CD1c-positive myeloid dendritic cell (primary cell): ENCODE measurements around the gene IGFBP3.

ENCODE experiments used
- DNase-seq: peaks from one replicate; pipeline ENCODE4 v3.0.0-alpha.2; 2016; ENCODE audit errors: extremely low spot score

IGFBP3 gene

DNA sequence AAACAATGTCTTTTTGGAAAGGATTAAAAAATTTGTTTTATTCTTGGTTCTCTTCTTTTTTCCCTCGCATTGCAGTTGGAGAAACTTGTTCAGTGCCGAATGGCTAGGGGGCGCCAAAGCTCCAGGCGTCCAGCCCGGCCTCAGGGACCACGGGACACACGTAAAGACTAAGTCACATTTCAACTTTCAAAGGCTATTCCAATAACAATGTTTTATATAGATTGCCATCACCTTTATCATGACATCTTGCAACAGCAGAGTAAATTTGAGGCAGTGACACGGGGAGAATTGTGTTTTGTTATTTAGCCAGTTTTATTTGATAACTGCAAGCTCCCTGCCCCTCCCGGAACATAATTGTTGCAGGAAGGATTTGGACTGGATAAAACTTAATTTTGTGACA, 2.2 kb upstream of the IGFBP3 start:
- peak; percentile 38 for DNase-seq

GRCh38 chr7:45922810-45923209, 1.7 kb upstream of the IGFBP3 start:
- no peak for DNase-seq

DNA sequence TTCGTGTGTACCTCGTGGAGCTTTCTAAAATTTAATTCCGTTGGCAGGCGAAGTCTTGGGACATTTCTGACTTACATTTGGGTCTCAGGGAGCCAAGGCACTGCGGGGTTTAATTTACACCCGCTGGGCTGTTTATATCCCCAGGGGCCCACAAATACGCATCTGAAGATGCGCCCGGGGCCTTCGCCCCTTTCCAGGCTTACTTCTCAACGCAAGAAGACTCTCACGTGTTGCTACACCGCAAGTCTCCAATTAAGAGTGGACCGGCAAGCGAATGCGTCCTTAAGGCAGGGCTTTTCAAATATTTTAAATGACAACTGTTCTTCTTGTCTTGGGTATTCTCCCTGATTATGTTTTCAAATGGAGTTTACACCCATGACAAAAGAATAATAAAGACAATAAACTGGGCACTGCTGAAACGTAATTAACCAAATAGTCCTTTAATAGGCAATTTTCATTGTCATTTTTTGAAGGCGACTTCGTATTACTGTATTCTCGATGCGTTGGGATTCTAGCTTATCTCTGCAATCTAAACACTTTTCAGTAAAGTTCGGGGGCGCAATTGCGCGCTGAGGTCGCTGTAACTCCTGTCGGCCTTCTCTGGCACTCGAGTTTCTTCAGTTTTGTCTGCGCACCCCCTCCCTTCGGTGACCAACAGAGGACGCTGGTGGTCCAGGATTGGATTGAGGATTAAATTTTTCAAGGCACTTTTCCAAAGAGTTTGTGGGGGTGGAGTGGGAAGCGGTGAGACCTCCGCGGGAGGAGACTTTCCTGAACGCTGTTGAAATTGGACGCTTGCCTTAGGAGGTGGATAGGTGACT, 837 bp upstream of the IGFBP3 start:
- DNase-seq: no peak

- no peak for DNase-seq
Observed at GRCh38 chr7:45921381-45921698, 268 bp upstream of the IGFBP3 start.

DNA sequence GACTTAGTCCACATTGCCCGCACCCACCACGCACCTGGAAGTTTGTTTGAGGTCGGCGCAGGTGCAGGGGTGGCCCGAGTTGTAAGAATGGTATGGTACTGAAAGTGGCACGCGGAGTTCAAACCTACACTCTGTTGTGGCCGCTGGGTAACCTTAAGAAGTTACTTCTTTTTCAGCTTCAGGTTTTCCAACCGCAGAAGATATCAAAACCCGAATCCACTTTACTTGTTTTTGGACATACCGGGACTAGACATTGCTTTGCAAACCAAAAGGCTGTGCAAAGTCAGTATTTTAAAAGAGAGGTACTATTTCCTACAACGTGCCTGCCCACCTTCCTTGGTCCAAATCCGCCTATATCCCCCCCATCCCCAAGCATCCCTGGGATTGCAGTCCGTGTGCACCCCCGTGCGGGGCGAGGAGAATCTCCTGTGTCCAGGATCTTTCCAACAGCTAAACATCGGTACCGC, 1.0 kb downstream of the IGFBP3 start:
- DNase-seq: no peak

DNA sequence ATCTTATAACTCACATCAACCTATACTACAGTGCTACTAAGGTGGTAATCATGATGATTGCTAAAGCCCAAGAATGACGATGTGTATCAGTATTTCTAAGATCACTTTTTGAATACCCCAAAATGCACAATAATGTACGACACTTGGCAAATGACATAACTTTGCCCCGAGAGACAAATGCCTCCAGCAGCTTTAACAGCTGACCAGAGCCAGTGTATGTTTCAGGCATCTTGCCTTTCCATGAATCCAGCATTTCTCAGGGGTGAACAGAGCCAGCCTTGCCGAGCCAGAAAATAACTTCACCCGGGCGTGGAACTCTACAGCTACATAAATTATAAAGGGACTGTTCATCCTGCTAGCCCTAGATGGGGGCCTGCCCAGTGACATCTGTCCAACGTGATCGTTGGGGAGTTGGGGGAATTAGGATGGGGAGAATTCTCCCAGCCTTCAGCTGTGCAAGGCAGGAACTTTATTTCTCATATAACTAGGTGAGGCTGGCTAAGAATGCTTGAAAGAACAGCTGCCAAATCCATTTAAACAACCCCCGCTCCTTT, 1.8 kb downstream of the IGFBP3 start:
- no peak for DNase-seq

DNA sequence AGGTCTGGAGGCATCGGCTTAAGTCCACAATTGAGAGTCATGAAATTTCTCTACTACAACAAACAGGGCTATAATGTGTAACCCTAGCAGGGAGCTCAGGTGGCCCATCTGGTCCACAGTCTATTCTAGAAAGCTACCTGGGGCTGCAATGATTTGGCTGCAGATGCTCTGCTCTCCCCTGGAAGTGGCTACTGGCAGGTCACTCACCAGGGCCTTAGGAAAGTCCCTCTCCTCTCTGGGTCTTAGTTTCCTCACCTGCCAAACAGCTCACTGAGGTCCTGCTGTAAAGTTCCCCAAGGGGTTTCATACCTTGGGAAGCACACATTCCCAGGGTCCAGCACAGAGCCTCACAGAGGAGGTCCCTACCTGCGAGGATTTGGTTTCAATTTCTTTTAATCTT, 2.5 kb downstream of the IGFBP3 start:
- no peak for DNase-seq

GRCh38 chr7:45917658-45918057, 3.4 kb downstream of the IGFBP3 start:
- DNase-seq: peak; percentile 69

GRCh38 chr7:45917064-45917463, 4.0 kb downstream of the IGFBP3 start:
- DNase-seq: no peak

DNA sequence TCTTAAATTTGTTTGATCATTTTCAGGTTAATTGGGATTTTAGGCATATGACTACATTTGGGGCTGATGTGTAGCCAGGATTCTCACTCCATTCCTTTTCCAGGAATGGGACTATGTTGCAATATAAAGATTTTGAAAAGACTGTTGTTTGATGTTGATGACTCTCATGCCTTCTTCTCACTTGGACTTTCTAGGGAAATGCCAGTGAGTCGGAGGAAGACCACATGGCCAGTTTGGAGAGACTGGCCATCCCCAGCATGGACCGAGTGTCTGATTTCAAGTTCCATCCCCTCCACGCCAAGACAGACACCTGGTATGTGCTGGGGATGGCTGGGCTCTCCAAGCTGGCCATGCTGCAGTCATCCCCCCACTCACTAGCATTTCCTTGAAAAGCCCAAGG, 5.5 kb downstream of the IGFBP3 start:
- DNase-seq: no peak

DNA sequence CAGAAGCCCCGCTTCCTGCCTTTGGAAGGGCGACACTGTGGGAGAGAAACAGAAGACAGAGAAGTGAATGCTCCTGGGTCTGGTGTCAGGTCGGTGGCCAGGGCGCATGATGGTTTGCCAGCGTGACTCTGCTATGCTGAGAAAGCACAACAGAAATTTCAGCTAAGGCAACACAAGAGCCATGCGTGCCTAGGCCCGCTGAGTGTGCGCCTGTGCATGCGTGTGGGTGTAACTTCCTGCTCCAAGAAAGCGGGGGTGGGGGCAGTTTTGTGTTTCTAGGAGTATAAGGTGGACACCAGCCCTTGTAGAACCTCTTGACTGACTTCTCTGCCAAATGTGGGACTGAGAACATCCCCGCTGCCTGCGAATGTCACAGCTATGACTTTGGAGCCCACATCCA, 6.2 kb downstream of the IGFBP3 start:
- DNase-seq: no peak

DNA sequence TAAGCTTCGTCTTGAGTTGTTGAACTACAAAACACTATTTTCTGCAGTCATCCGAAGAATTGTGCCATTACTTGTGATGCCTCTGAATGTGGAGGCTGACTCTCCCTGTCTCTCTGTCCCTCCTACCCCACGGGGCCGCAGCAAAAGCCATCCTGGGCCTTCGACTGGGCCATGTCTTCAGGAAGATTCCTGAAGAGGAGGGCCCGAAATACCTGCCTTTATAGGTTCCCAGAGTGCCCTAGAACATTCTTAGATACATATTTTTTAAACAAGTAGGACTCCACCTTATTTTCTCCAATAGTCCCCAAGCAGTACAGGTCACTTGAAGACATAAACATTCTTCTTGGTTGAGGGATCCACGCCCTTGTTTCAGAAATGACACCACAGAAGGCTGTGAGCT, 8.1 kb downstream of the IGFBP3 start:
- DNase-seq: no peak

- no peak for DNase-seq
Observed at GRCh38 chr7:45911311-45911710, 9.8 kb downstream of the IGFBP3 start.

- no peak for DNase-seq
Observed at GRCh38 chr7:45910855-45911254, 10.2 kb downstream of the IGFBP3 start.

DNA sequence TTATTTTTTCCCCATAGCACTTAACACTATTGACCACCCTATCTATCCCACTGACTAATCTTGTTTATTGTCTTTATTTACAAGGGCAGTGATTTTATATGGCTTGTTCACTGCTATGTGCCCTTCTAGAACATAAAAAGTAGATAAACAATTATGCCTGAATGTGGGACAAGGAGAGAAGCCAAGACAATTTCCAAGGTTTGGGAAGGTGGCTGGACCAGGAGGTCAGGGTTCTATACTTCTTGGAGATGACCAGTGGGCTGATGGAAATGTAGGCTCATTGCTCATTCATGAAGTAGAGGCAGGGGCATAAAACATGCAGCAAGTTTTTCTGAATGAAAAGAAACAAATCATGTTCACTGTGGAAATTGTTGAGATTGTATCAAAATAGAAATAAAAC, 11.5 kb downstream of the IGFBP3 start:
- no peak for DNase-seq

- no peak for DNase-seq
Observed at GRCh38 chr7:45902820-45903219, 18.3 kb downstream of the IGFBP3 start.

GRCh38 chr7:45901566-45901965, 19.5 kb downstream of the IGFBP3 start:
- no peak for DNase-seq

GRCh38 chr7:45898222-45898621, 22.9 kb downstream of the IGFBP3 start:
- no peak for DNase-seq

DNA sequence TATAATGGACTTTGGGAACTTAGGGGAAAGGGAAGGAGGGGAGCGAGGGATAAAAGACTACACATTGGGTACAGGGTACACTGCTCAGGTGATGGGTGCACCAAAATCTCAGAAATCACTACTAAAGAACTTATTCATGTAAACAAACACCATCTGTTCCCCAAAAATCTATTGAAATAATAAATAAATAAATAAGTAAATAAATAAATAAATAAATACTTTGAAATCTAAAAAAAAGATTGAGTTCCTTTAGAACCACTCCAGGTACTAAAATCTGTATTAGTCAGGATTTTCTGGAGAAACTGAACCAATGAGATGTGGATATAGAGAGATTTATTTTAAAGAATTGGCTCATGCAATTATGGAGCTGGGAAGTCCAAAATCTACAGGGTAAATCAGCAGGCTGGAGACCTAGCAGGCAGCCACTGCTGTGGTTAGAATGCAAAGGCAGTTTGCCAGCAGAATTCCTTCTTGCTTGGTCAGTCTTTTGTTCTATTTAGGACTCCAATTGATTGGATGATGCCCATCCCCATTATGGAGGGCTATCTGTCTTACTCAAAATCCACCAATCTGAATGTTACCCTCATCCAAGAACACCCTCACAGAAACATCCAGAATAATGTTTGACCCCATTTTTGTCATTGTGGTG, 23.9 kb downstream of the IGFBP3 start:
- DNase-seq: no peak

GRCh38 chr7:45894665-45895062, 26.4 kb downstream of the IGFBP3 start:
- no peak for DNase-seq

DNA sequence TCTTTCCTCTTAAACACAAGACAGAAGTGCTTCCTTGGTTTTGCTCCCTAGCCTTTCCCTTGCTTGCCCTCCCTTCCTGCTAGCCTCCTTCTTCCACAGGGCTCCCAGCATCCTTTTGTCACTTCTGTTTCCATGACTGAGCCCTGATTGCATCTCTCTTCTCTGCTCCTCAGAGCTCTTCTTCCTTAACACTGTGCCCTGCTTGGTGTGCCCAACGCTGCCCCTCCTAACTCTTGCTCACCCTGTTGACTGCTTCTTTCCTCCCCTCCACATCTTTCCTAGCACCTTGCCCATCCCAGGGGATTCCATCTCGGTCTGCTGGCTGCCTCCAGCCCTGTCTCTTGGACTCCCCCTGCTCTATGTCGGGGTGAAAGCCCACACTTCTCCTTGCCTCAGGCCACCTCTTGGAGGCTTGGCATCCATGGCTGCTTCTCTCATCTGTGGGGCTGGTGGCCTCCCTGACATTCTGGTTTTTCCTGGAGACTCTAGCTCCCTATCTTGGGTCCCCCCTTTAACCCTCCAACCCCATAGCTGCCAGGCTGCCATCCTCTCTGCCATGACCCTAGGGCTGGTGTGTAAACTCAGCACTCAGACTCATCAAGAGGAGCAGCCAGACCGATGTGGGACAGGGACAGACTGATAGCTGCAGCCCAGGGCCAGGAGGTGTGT, 26.9 kb downstream of the IGFBP3 start:
- no peak for DNase-seq

DNA sequence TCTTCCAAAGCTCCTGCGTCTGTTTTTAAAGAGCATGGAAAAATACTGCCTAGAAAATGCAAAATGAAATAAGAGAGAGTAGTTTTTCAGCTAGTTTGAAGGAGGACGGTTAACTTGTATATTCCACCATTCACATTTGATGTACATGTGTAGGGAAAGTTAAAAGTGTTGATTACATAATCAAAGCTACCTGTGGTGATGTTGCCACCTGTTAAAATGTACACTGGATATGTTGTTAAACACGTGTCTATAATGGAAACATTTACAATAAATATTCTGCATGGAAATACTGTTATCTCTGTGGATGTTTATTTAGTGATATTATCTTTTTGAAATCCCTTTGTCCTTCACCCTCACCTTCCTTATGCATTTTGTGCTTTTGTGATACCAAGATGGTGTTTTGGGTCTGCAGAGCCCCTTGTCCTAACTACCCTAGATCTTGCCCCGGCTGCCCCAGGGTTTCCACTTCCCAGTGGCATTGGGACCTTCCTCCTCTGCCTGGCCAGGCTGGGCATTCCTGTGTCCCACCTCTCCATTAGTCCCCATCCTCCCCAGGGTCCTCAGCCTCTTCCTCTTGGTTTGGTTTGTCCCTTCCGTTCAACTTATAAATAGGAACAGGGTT, 27.6 kb downstream of the IGFBP3 start:
- DNase-seq: no peak
